IMR-90 (cell line): ENCODE measurements around the gene EPHA10. TPM values are rescaled to one million over a fixed set of nuclear protein-coding genes. Genes with fewer than 3 reads are reported as not detected.
A peak's percentile ranks its signal among the peaks of the same experiment; 100 is the strongest.

Experiments
- ATAC-seq: fragments of 200-7000 bp; cut with Tn5 transposase; 2 replicates; pipeline ENCODE4 v1.9.1; 2020; ENCODE audit warnings: low read depth, mild to moderate bottlenecking, moderate library complexity
- BruUV-seq: library from RNA; stranded (reverse); fragments of 400-500 nt; replicated peaks from 2 replicates; lab custom pipeline; 2021; lab: Mats Ljungman, UMichigan
- CTCF ChIA-PET: fragments of 300-600 bp; formaldehyde crosslinking; extraction: SDS; loops from one replicate; lab custom pipeline; 2021; ENCODE audit warnings: antibody characterized with exemption; lab: Yijun Ruan, JAX
- POLR2A ChIA-PET: fragments of 300-600 bp; sonication (Branson Sonifier 250); formaldehyde crosslinking; loops from one replicate; lab custom pipeline; 2022; ENCODE audit warnings: antibody characterized with exemption; ENCODE audit not compliant: unreplicated experiment; lab: Charles Lee
- DNase-seq: peaks from one replicate; pipeline ENCODE4 v3.0.0; 2013
- H2AFZ ChIP-seq: replicated peaks from 2 replicates; pipeline ENCODE3; 2013; ENCODE audit warnings: low read length, mild to moderate bottlenecking; ENCODE audit not compliant: poor library complexity
- H2AK5ac ChIP-seq: 2 replicates; pipeline ENCODE4 v1.6.1; 2013; ENCODE audit warnings: low read depth, low read length, inconsistent platforms
- H2AK9ac ChIP-seq: replicated peaks from 2 replicates; pipeline ENCODE3; 2013; ENCODE audit warnings: mild to moderate bottlenecking, low read depth, low read length, moderate library complexity; ENCODE audit not compliant: poor library complexity
- H2BK120ac ChIP-seq: 2 replicates; pipeline ENCODE4 v1.6.1; 2013; ENCODE audit warnings: low read depth, low read length, inconsistent platforms
- H2BK15ac ChIP-seq: 3 replicates; pipeline ENCODE4 v1.6.1; 2013; ENCODE audit warnings: low read depth, low read length, inconsistent platforms
- H2BK20ac ChIP-seq: 2 replicates; pipeline ENCODE4 v1.6.1; 2013; ENCODE audit warnings: low read depth, mild to moderate bottlenecking, inconsistent platforms, low read length, moderate library complexity
- H2BK5ac ChIP-seq: 2 replicates; pipeline ENCODE4 v1.6.1; 2013; ENCODE audit warnings: mild to moderate bottlenecking, low read depth, low read length, inconsistent platforms; ENCODE audit not compliant: poor library complexity, severe bottlenecking
- H3K14ac ChIP-seq: replicated peaks from 2 replicates; pipeline ENCODE4 v1.6.1; 2013; ENCODE audit warnings: low read depth, low read length, inconsistent platforms
- H3K18ac ChIP-seq: 2 replicates; pipeline ENCODE4 v1.6.1; 2013; ENCODE audit warnings: low read depth, low read length, control low read depth
- H3K23ac ChIP-seq: 2 replicates; pipeline ENCODE4 v1.6.1; 2013; ENCODE audit warnings: low read depth, low read length, inconsistent platforms
- H3K27ac ChIP-seq: 2 replicates; pipeline ENCODE4 v1.5.1; 2013; ENCODE audit warnings: mild to moderate bottlenecking, control low read depth, low read length; ENCODE audit not compliant: insufficient read depth
- H3K27me3 ChIP-seq: 2 replicates; pipeline ENCODE4 v1.6.1; 2013; ENCODE audit warnings: low read length; ENCODE audit not compliant: control insufficient read depth, insufficient read depth
- H3K36me3 ChIP-seq: 2 replicates; pipeline ENCODE4 v1.6.1; 2013; ENCODE audit warnings: low read length, mixed read lengths; ENCODE audit not compliant: control insufficient read depth, insufficient read depth
- H3K4ac ChIP-seq: 2 replicates; pipeline ENCODE4 v1.6.1; 2013; ENCODE audit warnings: low read depth, low read length, inconsistent platforms
- H3K4me1 ChIP-seq: 2 replicates; pipeline ENCODE4 v1.6.1; 2013; ENCODE audit warnings: low read length, mixed read lengths; ENCODE audit not compliant: control insufficient read depth, insufficient read depth
- H3K4me2 ChIP-seq: 2 replicates; pipeline ENCODE4 v1.6.1; 2013; ENCODE audit warnings: low read depth, mild to moderate bottlenecking, control low read depth, low read length, moderate library complexity
- H3K4me3 ChIP-seq: 2 replicates; pipeline ENCODE4 v1.5.1; 2013; ENCODE audit warnings: low read depth, mild to moderate bottlenecking, control low read depth, low read length, moderate library complexity; ENCODE audit not compliant: insufficient read depth
- H3K56ac ChIP-seq: 2 replicates; pipeline ENCODE4 v1.6.1; 2013; ENCODE audit warnings: low read length, inconsistent platforms; ENCODE audit not compliant: insufficient read depth; ENCODE audit errors: extremely low read depth
- H3K79me1 ChIP-seq, 2 experiments: 2 replicates each; pipeline ENCODE4 v1.6.1; 2013; ENCODE audit warnings: low read length in 2 of 2, inconsistent platforms in 1 of 2, low read depth in 1 of 2
- H3K9ac ChIP-seq: 2 replicates; pipeline ENCODE4 v1.6.1; 2013; ENCODE audit warnings: low read depth, low read length, control low read depth
- H3K9me1 ChIP-seq: 2 replicates; pipeline ENCODE4 v1.6.1; 2013; ENCODE audit warnings: low read length, inconsistent platforms; ENCODE audit not compliant: insufficient read depth
- H3K9me3 ChIP-seq: 2 replicates; pipeline ENCODE4 v1.6.1; 2013; ENCODE audit warnings: low read length; ENCODE audit not compliant: control insufficient read depth, insufficient read depth
- H4K20me1 ChIP-seq: 2 replicates; pipeline ENCODE4 v1.6.1; 2013; ENCODE audit warnings: low read length, inconsistent platforms; ENCODE audit not compliant: insufficient read depth
- H4K5ac ChIP-seq: 2 replicates; pipeline ENCODE4 v1.6.1; 2013; ENCODE audit warnings: mild to moderate bottlenecking, low read depth, low read length, control low read depth
- H4K8ac ChIP-seq, 2 experiments: 2 replicates each; pipeline ENCODE4 v1.6.1; 2013; ENCODE audit warnings: low read depth in 2 of 2, low read length in 2 of 2, control low read depth in 1 of 2, inconsistent platforms in 1 of 2
- H4K91ac ChIP-seq: 2 replicates; pipeline ENCODE4 v1.6.1; 2013; ENCODE audit warnings: low read depth, low read length, inconsistent platforms; ENCODE audit not compliant: insufficient read depth
- CEBPB ChIP-seq: IDR thresholded peaks from 2 replicates; pipeline ENCODE4 v1.6.1; 2012; ENCODE audit warnings: low read depth, low read length, improper control_type of control experiment
- CHD1 ChIP-seq: IDR thresholded peaks from 2 replicates; pipeline ENCODE4 v1.6.1; 2012; ENCODE audit warnings: low read depth, low read length, improper control_type of control experiment
- CTCF ChIP-seq: conservative IDR thresholded peaks from 2 replicates; pipeline ENCODE4 v1.5.1; 2012; ENCODE audit warnings: mild to moderate bottlenecking, low read depth, low read length, improper control_type of control experiment
- FOS ChIP-seq: fragments of 150-350 bp; IDR thresholded peaks from 2 replicates; pipeline ENCODE4 v1.6.1; 2016; ENCODE audit warnings: low read depth, low read length
- MAFK ChIP-seq: IDR thresholded peaks from 2 replicates; pipeline ENCODE4 v1.6.1; 2012; ENCODE audit warnings: low read depth, low read length, improper control_type of control experiment
- MAZ ChIP-seq: IDR thresholded peaks from 2 replicates; pipeline ENCODE4 v1.6.1; 2012; ENCODE audit warnings: low read depth, mild to moderate bottlenecking, low read length, improper control_type of control experiment, moderate library complexity, borderline replicate concordance
- SMC3 ChIP-seq: fragments of 150-350 bp; IDR thresholded peaks from 2 replicates; pipeline ENCODE4 v1.6.1; 2016; ENCODE audit warnings: low read depth, mild to moderate bottlenecking, antibody characterized with exemption, low read length, moderate library complexity
- WGBS, 2 experiments: methylation state at CpG; one replicate each; pipeline versions ENCODE4 v1.1.5 to v1.1.7; 2013; ENCODE audit warnings: missing lambda C conversion rate in 2 of 2; ENCODE audit not compliant: insufficient read length in 1 of 2; ENCODE audit errors: extremely low coverage in 2 of 2; 5-methylcytosine and 5-hydroxymethylcytosine counted together
- dilution Hi-C: fragments of 300-500 bp; cut with HindIII; formaldehyde crosslinking; loops from one replicate; pipeline ENCODE4 v1.14.3; 2018; ENCODE audit warnings: low sequenced_read_pairs; ENCODE audit not compliant: unreplicated experiment
- in situ Hi-C: fragments of 300-500 bp; cut with MboI; formaldehyde crosslinking; loops from 3 replicates; pipeline ENCODE4 v1.14.3; 2019; ENCODE audit warnings: low sequenced_read_pairs, inconsistent platforms, mixed read lengths
- intact Hi-C: fragments of 100-400 bp; cut with micrococcal nuclease; formaldehyde crosslinking; loops from 2 replicates; pipeline ENCODE4 v1.10.0; 2022
- polyA plus RNA-seq, 3 experiments: library from polyadenylated mRNA; depleted of rRNA; stranded (reverse); fragments of >200 nt; gene quantifications; 2 replicates each; pipeline ENCODE4 v1.2.3, GENCODE V29; 2012; ENCODE audit warnings: low replicate concordance in 1 of 3
- total RNA-seq: library from RNA; depleted of rRNA; stranded (reverse); fragments of >200 nt; gene quantifications from 2 replicates; pipeline ENCODE4 v1.2.3, GENCODE V29; 2012
- TF ChIP-seq, protein P1 (sequence below): fragments of 150-350 bp; IDR thresholded peaks from 2 replicates; pipeline ENCODE4 v1.6.1; 2017; ENCODE audit warnings: mild to moderate bottlenecking, antibody characterized with exemption, low read length, low read depth
- TF ChIP-seq, protein P2 (sequence below): fragments of 150-350 bp; IDR thresholded peaks from 2 replicates; pipeline ENCODE4 v1.6.1; 2016; ENCODE audit warnings: low read depth, mild to moderate bottlenecking, low read length, moderate library complexity, borderline replicate concordance

Gene EPHA10
- total and polyA plus RNA-seq, 2 of the 4 experiments (the other 2 are of a cell fraction), result not detected

DNA sequence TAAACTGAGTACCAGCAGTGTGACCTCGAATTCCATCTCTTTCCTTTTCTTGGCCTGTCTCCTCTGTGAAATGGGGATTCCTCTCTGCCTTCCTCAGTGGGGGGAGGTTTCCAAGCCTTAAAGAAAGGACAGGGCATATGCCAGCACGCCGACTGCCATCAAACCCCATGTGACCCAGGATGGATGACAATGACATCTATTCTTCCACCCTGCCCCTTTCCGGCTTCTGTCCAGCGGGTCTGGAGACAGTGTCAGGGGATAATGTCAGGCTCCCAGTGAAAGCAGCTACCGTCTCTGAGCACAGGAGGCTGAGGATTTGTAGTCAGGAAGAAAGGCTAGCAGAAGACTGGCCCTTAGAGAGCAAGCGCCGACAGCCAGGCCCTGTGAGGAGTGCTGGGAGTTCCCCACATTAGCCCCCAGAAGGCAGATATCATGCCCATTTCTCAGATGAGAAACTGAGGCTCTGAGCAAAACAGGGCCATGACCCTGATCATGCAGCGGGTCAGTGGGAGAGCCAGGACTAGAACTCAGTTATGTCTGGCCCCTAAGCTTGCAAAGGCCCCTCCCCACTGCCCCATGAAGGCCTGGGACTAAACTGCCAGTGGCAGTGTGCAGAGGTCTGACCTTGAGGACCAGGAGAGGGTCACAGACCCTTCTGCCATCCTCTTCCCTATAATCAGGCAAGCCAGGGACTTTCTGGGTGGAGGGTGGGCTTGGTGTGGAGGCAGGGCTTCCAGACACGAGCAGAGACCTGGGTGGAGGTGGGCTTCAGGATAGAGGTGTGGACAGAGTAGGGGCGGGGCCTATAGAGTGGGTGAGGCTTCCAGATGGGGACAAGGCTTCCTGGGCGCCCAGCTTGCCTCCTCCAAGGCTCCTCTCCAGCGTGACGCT, 42.5 kb downstream of the EPHA10 start:
- no peak overlapping the region for H3K4me3 ChIP-seq
- CTCF ChIA-PET, result no interaction called here
- H2AK5ac ChIP-seq, result no peak overlapping the region
- H3K36me3 ChIP-seq, result no peaks in the 10 kb centered on the region
- no peak overlapping the region for H3K18ac ChIP-seq
- no peak overlapping the region for H2AK9ac ChIP-seq
- H3K27ac ChIP-seq, result no peak overlapping the region
- H3K9ac ChIP-seq, result no peak overlapping the region
- no peak overlapping the region for H2BK20ac ChIP-seq
- no peak overlapping the region for H3K23ac ChIP-seq
- H4K20me1 ChIP-seq, result no peaks in the 10 kb centered on the region; the same call in 1 of the 2 replicates
- in situ Hi-C loops (no loop called here), dilution Hi-C loops (no loop called here), intact Hi-C loops (no loop called here)
- H4K5ac ChIP-seq, result no peak overlapping the region
- H2AFZ ChIP-seq, result peak overlapping the region; percentile 41
- H4K8ac ChIP-seq, result no peak overlapping the region
- POLR2A ChIA-PET, result no interaction called here
- ATAC-seq (no peak), DNase-seq (no peak)
- no peak overlapping the region for H3K56ac ChIP-seq
- peaks cover 31% of the 10 kb centered on the region; the same call in 1 of the 2 replicates for H3K27me3 ChIP-seq
- H3K4ac ChIP-seq, result no peak overlapping the region
- H3K79me1 ChIP-seq, result no peaks in the 10 kb centered on the region
- BruUV-seq, result no TSS peak
- WGBS, 2 experiments, result 72% methylated on average over 5 of the region's 14 CpGs; no CpG with 5 or more reads in 1 of the 2 experiments
- no peak overlapping the region for H4K91ac ChIP-seq
- H3K14ac ChIP-seq, result no peak overlapping the region
- TF ChIP-seq MAFK, result no peak
- no peak for TF ChIP-seq CEBPB
- TF ChIP-seq, protein P1, sequence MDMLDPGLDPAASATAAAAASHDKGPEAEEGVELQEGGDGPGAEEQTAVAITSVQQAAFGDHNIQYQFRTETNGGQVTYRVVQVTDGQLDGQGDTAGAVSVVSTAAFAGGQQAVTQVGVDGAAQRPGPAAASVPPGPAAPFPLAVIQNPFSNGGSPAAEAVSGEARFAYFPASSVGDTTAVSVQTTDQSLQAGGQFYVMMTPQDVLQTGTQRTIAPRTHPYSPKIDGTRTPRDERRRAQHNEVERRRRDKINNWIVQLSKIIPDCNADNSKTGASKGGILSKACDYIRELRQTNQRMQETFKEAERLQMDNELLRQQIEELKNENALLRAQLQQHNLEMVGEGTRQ, result no peak
- no peak for TF ChIP-seq CHD1
- TF ChIP-seq FOS, result no peak
- TF ChIP-seq CTCF, result no peak
- TF ChIP-seq, protein P2, sequence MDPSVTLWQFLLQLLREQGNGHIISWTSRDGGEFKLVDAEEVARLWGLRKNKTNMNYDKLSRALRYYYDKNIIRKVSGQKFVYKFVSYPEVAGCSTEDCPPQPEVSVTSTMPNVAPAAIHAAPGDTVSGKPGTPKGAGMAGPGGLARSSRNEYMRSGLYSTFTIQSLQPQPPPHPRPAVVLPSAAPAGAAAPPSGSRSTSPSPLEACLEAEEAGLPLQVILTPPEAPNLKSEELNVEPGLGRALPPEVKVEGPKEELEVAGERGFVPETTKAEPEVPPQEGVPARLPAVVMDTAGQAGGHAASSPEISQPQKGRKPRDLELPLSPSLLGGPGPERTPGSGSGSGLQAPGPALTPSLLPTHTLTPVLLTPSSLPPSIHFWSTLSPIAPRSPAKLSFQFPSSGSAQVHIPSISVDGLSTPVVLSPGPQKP, result no peak
- TF ChIP-seq SMC3, result no peak
- no peak for TF ChIP-seq MAZ
- no peak overlapping the region for H2BK120ac ChIP-seq
- H3K9me3 ChIP-seq, result no peaks in the 10 kb centered on the region
- no peaks in the 10 kb centered on the region for H3K4me1 ChIP-seq
- H3K9me1 ChIP-seq, result no peaks in the 10 kb centered on the region
- no peak overlapping the region for H2BK5ac ChIP-seq
- no peak overlapping the region for H3K4me2 ChIP-seq
- no peak overlapping the region for H2BK15ac ChIP-seq
